Right lobe of liver (tissue), 6 donors: Measurements from ENCODE around the gene LHX4. TPM values are rescaled to one million over a fixed set of nuclear protein-coding genes. Genes with fewer than 3 reads are reported as not detected.

Source experiments
- ATAC-seq, 4 donors: fragments of 200-7000 bp; cut with Tn5 transposase; one replicate each; pipeline ENCODE4 v1.9.1; 2020; ENCODE audit warnings: mild to moderate bottlenecking in 4 of 4, moderate library complexity in 4 of 4
- DNase-seq, 3 donors: peaks; one replicate each; pipeline ENCODE4 v3.0.0-alpha.2; 2020
- H3K27ac ChIP-seq, 3 donors: fragments of 200-600 bp; one replicate each; pipeline ENCODE4 v1.8.0; 2022
- H3K27me3 ChIP-seq, 2 donors: fragments of 200-600 bp; one replicate each; pipeline ENCODE4 v1.8.0; 2022
- H3K36me3 ChIP-seq, 4 donors: fragments of 200-600 bp; sonication (generic) in 1 of 4; one replicate each; pipeline versions ENCODE4 v1.5.1 to v1.8.0; 2017 to 2022; ENCODE audit warnings: control low read depth in 1 of 4
- H3K4me1 ChIP-seq, 4 donors: fragments of 200-600 bp; sonication (generic) in 1 of 4; one replicate each; pipeline versions ENCODE4 v1.5.1 to v1.8.0; 2017 to 2022; ENCODE audit warnings: control low read depth in 1 of 4
- H3K4me3 ChIP-seq, 3 donors: fragments of 200-600 bp; one replicate each; pipeline ENCODE4 v1.8.0; 2022
- H3K9me3 ChIP-seq, 4 donors: fragments of 200-600 bp; sonication (generic) in 1 of 4; one replicate each; pipeline versions ENCODE4 v1.5.1 to v1.8.0; 2017 to 2022; ENCODE audit warnings: control low read depth in 1 of 4
- CTCF ChIP-seq, 4 donors: fragments of 200-600 bp in 3 of 4; fragments of 450-650 bp in 1 of 4; IDR thresholded peaks; one replicate each; pipeline versions ENCODE4 v1.5.1 to v1.8.0; 2016 to 2022; ENCODE audit warnings: antibody characterized with exemption in 4 of 4, mild to moderate bottlenecking in 2 of 4
- POLR2A ChIP-seq: fragments of 450-650 bp; IDR thresholded peaks from one replicate; pipeline ENCODE4 v1.6.1; 2017; ENCODE audit warnings: antibody characterized with exemption, mild to moderate bottlenecking
- WGBS: methylation state at CpG from one replicate; pipeline ENCODE4 v1.1.6; 2018; ENCODE audit warnings: low coverage, low lambda C conversion rate; ENCODE audit not compliant: insufficient coverage; ENCODE audit errors: missing lambda C conversion rate; 5-methylcytosine and 5-hydroxymethylcytosine counted together
- intact Hi-C, 2 donors: fragments of 100-400 bp; cut with DNase I; formaldehyde crosslinking; loops; one replicate each; pipeline versions ENCODE4 v1.11.2 to v1.14.1; 2022
- total RNA-seq, 6 experiments: library from RNA; depleted of rRNA in 2 of 6; stranded (reverse); fragments of >200 nt in 2 of 6; fragmentation: NEBNext Ultra II Directional in 3 of 6; extraction: Animal tissue kit (Norgen Biotek cat#: 25700) in 3 of 6; gene quantifications; one replicate each; pipeline versions ENCODE4 v1.1.0 to v1.2.4, GENCODE V29; 2016 to 2023
- donor health status: DM: no; HTN: yes; CAD: no.
- donor health status: DM: no; HTN: no; CAD: no.
- donor health status: DM: no; HTN: no; CAD: no.
- donor health status: DM: no; HTN: yes; CAD: no.
- donor health status: DM: no; HTN: yes; CAD: no.

The LHX4 gene
- total RNA-seq, 6 experiments from 2014 or later, result not detected

- H3K9me3 ChIP-seq, result no peaks in the 10 kb centered on the region
- no peaks in the 10 kb centered on the region for H3K36me3 ChIP-seq
- H3K4me1 ChIP-seq, result peaks cover 0 to 13% (median 5%) of the 10 kb centered on the region in 4 donors
- DNase-seq (peak in 1 of 3 donors; percentile 46), ATAC-seq (no peak)
- no peak overlapping the region for H3K27ac ChIP-seq
- no peak overlapping the region for H3K4me3 ChIP-seq
- TF ChIP-seq CTCF (IDR thresholded peaks at IDR 0.05) (no peak), POLR2A (no peak)
- 82% methylated on average over 4 of the region's 5 CpGs for WGBS
- intact Hi-C loops, result no loop called here
- H3K27me3 ChIP-seq, result no peaks in the 10 kb centered on the region
Measured at GRCh38 chr1:180267761-180268555, 37.9 kb downstream of the LHX4 start.

- 68% methylated on average over 6 of the region's 9 CpGs for WGBS
Measured at GRCh38 chr1:180268556-180269075, 38.6 kb downstream of the LHX4 start.

GRCh38 chr1:180269645-180270529 is 39.8 kb downstream of the LHX4 start:
- 66% methylated on average over 13 of the region's 14 CpGs for WGBS
- no peak overlapping the region for H3K4me3 ChIP-seq
- peaks cover 0 to 13% (median 5%) of the 10 kb centered on the region in 4 donors for H3K4me1 ChIP-seq
- ATAC-seq, result peak; percentile 12 to 55 (median 44)
- no peaks in the 10 kb centered on the region for H3K36me3 ChIP-seq
- no peaks in the 10 kb centered on the region for H3K9me3 ChIP-seq
- peak in 3 of 4 donors; percentile 12 to 32 (median 26) for TF ChIP-seq CTCF (IDR thresholded peaks at IDR 0.05)
- TF ChIP-seq POLR2A, result no peak
- intact Hi-C loops, result no loop called here
- H3K27ac ChIP-seq, result no peak overlapping the region
- peak in 1 of 3 donors; percentile 46 for DNase-seq
- H3K27me3 ChIP-seq, result no peaks in the 10 kb centered on the region

More at GRCh38 chr1:180268556-180269075, 38.6 kb downstream of the LHX4 start:
- no peak overlapping the region for H3K27ac ChIP-seq
- DNase-seq (peak in 1 of 3 donors; percentile 33), ATAC-seq (no peak)
- intact Hi-C loops, result no loop called here
- H3K4me1 ChIP-seq, result peaks cover 0 to 13% (median 5%) of the 10 kb centered on the region in 4 donors
- H3K4me3 ChIP-seq, result no peak overlapping the region
- TF ChIP-seq POLR2A, result no peak
- no peak for TF ChIP-seq CTCF (IDR thresholded peaks at IDR 0.05)
- H3K9me3 ChIP-seq, result no peaks in the 10 kb centered on the region
- no peaks in the 10 kb centered on the region for H3K36me3 ChIP-seq
- no peaks in the 10 kb centered on the region for H3K27me3 ChIP-seq

GRCh38 chr1:180270530-180271271 is 40.6 kb downstream of the LHX4 start:
- 42% methylated on average over 6 of the region's 8 CpGs for WGBS
- peak in 1 of 4 donors; percentile 1 for TF ChIP-seq CTCF (IDR thresholded peaks at IDR 0.05)
- no peak for TF ChIP-seq POLR2A
- peak; percentile 79 to 81 (median 81) for DNase-seq

More at GRCh38 chr1:180270530-180271271, 40.6 kb downstream of the LHX4 start:
- intact Hi-C loops, result no loop called here
- no peak overlapping the region for H3K4me3 ChIP-seq
- ATAC-seq, result peak; percentile 84 to 92 (median 90)
- H3K9me3 ChIP-seq, result no peaks in the 10 kb centered on the region
- H3K4me1 ChIP-seq, result peaks cover 0 to 13% (median 5%) of the 10 kb centered on the region in 4 donors
- H3K27me3 ChIP-seq, result no peaks in the 10 kb centered on the region
- H3K36me3 ChIP-seq, result no peaks in the 10 kb centered on the region
- H3K27ac ChIP-seq, result no peak overlapping the region
